A549 (cell line): ENCODE measurements around the gene ZW10. TPM values are rescaled to one million over a fixed set of nuclear protein-coding genes. Genes with fewer than 3 reads are reported as not detected.
"Not testable (repeated sequence)": the region's sequence is repeated elsewhere in the genome, so short reads cannot be mapped to it uniquely, and the experiment has no call there.

Experiments
- ATAC-seq, 2 experiments: fragments of 200-7000 bp in 1 of 2; fragments of >200 bp in 1 of 2; cut with Nextera tagmentation in 1 of 2; cut with Tn5 transposase in 1 of 2; 3 replicates each; pipeline versions ENCODE4 v1.8.0 to v1.9.1; 2018 to 2020; ENCODE audit warnings: mild to moderate bottlenecking in 1 of 2, moderate library complexity in 1 of 2
- CTCF ChIA-PET: fragments of 300-600 bp; sonication (Branson Sonifier 250); formaldehyde crosslinking; extraction: SDS; loops from one replicate; lab custom pipeline; 2021; ENCODE audit warnings: antibody characterized with exemption, inconsistent platforms; lab: Yijun Ruan, JAX
- POLR2A ChIA-PET: fragments of 350-600 bp; formaldehyde crosslinking; extraction: SDS; loops from one replicate; lab custom pipeline; 2021; ENCODE audit warnings: antibody characterized with exemption, inconsistent platforms; lab: Yijun Ruan, JAX
- DNase-seq, 2 experiments: peaks; one replicate each; pipeline versions ENCODE4 v3.0.0 to v3.0.0-alpha.2; 2011 to 2016; ENCODE audit warnings: low read depth in 1 of 2, low spot score in 1 of 2
- FAIRE-seq: peaks from 2 replicates; lab custom pipeline; 2011; peaks lifted over from hg19 to GRCh38; lab: Jason Lieb, UNC
- H3K27ac ChIP-seq, 2 experiments: fragments of >200 bp; sonication (Bioruptor Twin); formaldehyde crosslinking; 3 replicates each; pipeline ENCODE4 v1.5.1; 2016 to 2017
- H3K4me1 ChIP-seq: fragments of >200 bp; sonication (Bioruptor Twin); formaldehyde crosslinking; 3 replicates; pipeline ENCODE4 v1.6.1; 2016
- H3K4me2 ChIP-seq: fragments of >200 bp; sonication (Bioruptor Twin); formaldehyde crosslinking; 3 replicates; pipeline ENCODE4 v1.6.1; 2016
- H3K4me3 ChIP-seq: fragments of >200 bp; sonication (Bioruptor Twin); formaldehyde crosslinking; 3 replicates; pipeline ENCODE4 v1.5.1; 2016
- H3K9me3 ChIP-seq: fragments of >200 bp; sonication (Bioruptor Twin); formaldehyde crosslinking; 3 replicates; pipeline ENCODE4 v1.6.1; 2016
- BHLHE40 ChIP-seq: IDR thresholded peaks from 2 replicates; pipeline ENCODE4 v1.6.1; 2012; ENCODE audit warnings: low read depth, low read length, inconsistent platforms
- CBX8 ChIP-seq: fragments of 200-600 bp; sonication (generic); IDR thresholded peaks from 2 replicates; pipeline ENCODE4 v1.6.1; 2016
- CHD2 ChIP-seq: fragments of 150-350 bp; IDR thresholded peaks from 2 replicates; pipeline ENCODE4 v1.6.1; 2014; ENCODE audit warnings: low read length; ENCODE audit not compliant: partially characterized antibody
- CHD4 ChIP-seq: fragments of 200-600 bp; sonication (generic); IDR thresholded peaks from 2 replicates; pipeline ENCODE4 v1.6.1; 2016; ENCODE audit warnings: antibody characterized with exemption, mild to moderate bottlenecking, borderline replicate concordance
- E2F6 ChIP-seq: IDR thresholded peaks from 2 replicates; pipeline ENCODE4 v1.6.1; 2012; ENCODE audit warnings: low read depth, borderline replicate concordance
- FOSB ChIP-seq: fragments of 250-450 bp; sonication (Bioruptor Pico); IDR thresholded peaks from 2 replicates; pipeline ENCODE4 v1.5.0; 2020; ENCODE audit warnings: mild to moderate bottlenecking, moderate library complexity
- HDAC2 ChIP-seq: fragments of 200-600 bp; sonication (generic); IDR thresholded peaks from 2 replicates; pipeline ENCODE4 v1.6.1; 2016
- HOXB13 ChIP-seq: fragments of 250-450 bp; sonication (Bioruptor Pico); IDR thresholded peaks from 2 replicates; pipeline ENCODE4 v1.5.0; 2020; ENCODE audit warnings: low read depth, mild to moderate bottlenecking, moderate library complexity
- JUN ChIP-seq, 2 experiments: fragments of >200 bp; sonication (Bioruptor Twin); formaldehyde crosslinking; IDR thresholded peaks; 2 replicates in 1 of 2; 3 replicates in 1 of 2; pipeline ENCODE4 v1.6.1; 2016 to 2017
- KDM1A ChIP-seq: fragments of 200-600 bp; sonication (generic); IDR thresholded peaks from 2 replicates; pipeline ENCODE4 v1.6.1; 2016; ENCODE audit warnings: low read depth, mild to moderate bottlenecking
- KDM5A ChIP-seq: fragments of 200-600 bp; sonication (generic); IDR thresholded peaks from 2 replicates; pipeline ENCODE4 v1.6.1; 2016; ENCODE audit warnings: antibody characterized with exemption, mild to moderate bottlenecking
- NR3C1 ChIP-seq: fragments of >200 bp; sonication (Bioruptor Twin); formaldehyde crosslinking; IDR thresholded peaks from 3 replicates; pipeline ENCODE4 v1.6.1; 2017
- PBX3 ChIP-seq: IDR thresholded peaks from 2 replicates; pipeline ENCODE4 v1.6.1; 2012
- RARB ChIP-seq: fragments of 250-450 bp; sonication (Bioruptor Pico); IDR thresholded peaks from 2 replicates; pipeline ENCODE4 v1.8.0; 2021; ENCODE audit warnings: mild to moderate bottlenecking, moderate library complexity
- RCOR1 ChIP-seq: fragments of 150-350 bp; IDR thresholded peaks from 2 replicates; pipeline ENCODE4 v1.6.1; 2014; ENCODE audit warnings: antibody characterized with exemption, low read length, low read depth
- RFX5 ChIP-seq: fragments of 450-650 bp; IDR thresholded peaks from 2 replicates; pipeline ENCODE4 v1.7.1; 2014; ENCODE audit warnings: antibody characterized with exemption, mild to moderate bottlenecking, moderate library complexity
- SMC3 ChIP-seq: fragments of >200 bp; sonication (Bioruptor Twin); formaldehyde crosslinking; IDR thresholded peaks from 3 replicates; pipeline ENCODE4 v1.6.1; 2018; ENCODE audit warnings: inconsistent platforms
- SREBF2 ChIP-seq: fragments of 450-650 bp; IDR thresholded peaks from 2 replicates; pipeline ENCODE4 v1.6.1; 2014; ENCODE audit warnings: mild to moderate bottlenecking, moderate library complexity
- TFCP2L1 ChIP-seq: fragments of 250-450 bp; sonication (Bioruptor Pico); IDR thresholded peaks from 2 replicates; pipeline ENCODE4 v1.5.0; 2021; ENCODE audit warnings: mild to moderate bottlenecking
- TP53 ChIP-seq: fragments of 250-450 bp; sonication (Bioruptor Pico); IDR thresholded peaks from 2 replicates; pipeline ENCODE4 v1.5.0; 2021; ENCODE audit warnings: mild to moderate bottlenecking, moderate library complexity
- ZC3H11A ChIP-seq: fragments of 450-650 bp; IDR thresholded peaks from 2 replicates; pipeline ENCODE4 v1.6.1; 2014; ENCODE audit warnings: antibody characterized with exemption, mild to moderate bottlenecking
- ZNF302 ChIP-seq: fragments of 250-450 bp; sonication (Bioruptor Pico); IDR thresholded peaks from 2 replicates; pipeline ENCODE4 v1.9.0; 2021; ENCODE audit warnings: inconsistent platforms, mild to moderate bottlenecking, moderate library complexity
- WGBS: methylation state at CpG from one replicate; pipeline ENCODE4 v1.1.6; 2017; ENCODE audit errors: missing lambda C conversion rate; 5-methylcytosine and 5-hydroxymethylcytosine counted together
- polyA plus RNA-seq, 4 experiments: library from polyadenylated mRNA; depleted of rRNA in 3 of 4; stranded (reverse); fragments of >200 nt; fragmentation: RNase III in 1 of 4; extraction: RNeasy Plus Mini Kit Qiagen cat#74134 plus additional on column Dnase treatment in 1 of 4; gene quantifications; 2 replicates in 3 of 4; 3 replicates in 1 of 4; pipeline ENCODE4 v1.2.3, GENCODE V29; 2011 to 2017

The ZW10 gene
- polyA plus RNA-seq, 2 of the 4 experiments (the other 2 are of a cell fraction) = 12.9 to 13.9 TPM

GRCh38 chr11:113789675-113790320, 16.3 kb upstream of the ZW10 start:
- Histone ChIP-seq H3K27ac (no peak overlapping the region), H3K4me2 (no peak overlapping the region), H3K9me3 (no peaks in the 10 kb centered on the region), H3K4me1 (no peaks in the 10 kb centered on the region)
- ChIA-PET POLR2A (no interaction called here), CTCF (no interaction called here)
- no peak for ATAC-seq
- no peak for FAIRE-seq
- 82% methylated on average over 24 of the region's 35 CpGs for WGBS
- DNase-seq = no peak
- TF ChIP-seq NR3C1 (no peak), TP53 (CRISPR knock-in tag) (no peak), E2F6 (no peak)
- TF ChIP-seq, all 56 proteins: peak for 0
- no peak overlapping the region for H3K4me3 ChIP-seq

DNA sequence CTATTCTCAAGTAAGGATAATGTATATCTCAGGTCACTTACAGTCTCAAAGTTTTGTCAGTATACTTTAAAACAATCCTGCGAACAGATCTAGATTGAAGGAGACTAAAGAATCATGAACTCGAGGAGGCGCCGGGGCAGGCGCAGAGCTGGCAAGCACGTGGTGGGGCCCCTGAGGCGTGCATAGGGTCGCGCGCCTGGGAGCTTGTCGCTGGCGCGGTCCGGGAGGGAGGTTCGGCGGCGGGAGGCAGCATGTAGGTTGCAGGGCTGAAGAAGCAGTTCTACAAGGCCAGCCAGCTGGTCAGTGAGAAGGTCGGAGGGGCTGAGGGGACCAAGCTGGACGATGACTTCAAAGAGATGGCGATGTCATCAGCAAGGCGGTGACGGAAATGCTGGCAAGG, 15.5 kb upstream of the ZW10 start:
- POLR2A ChIA-PET, H3K9me3 ChIP-seq, DNase-seq, FAIRE-seq, ATAC-seq, H3K4me3 ChIP-seq, H3K4me2 ChIP-seq, H3K27ac ChIP-seq, H3K4me1 ChIP-seq: not testable (repeated sequence)
- 75% methylated on average over 18 of the region's 22 CpGs for WGBS
- CTCF ChIA-PET = interaction anchor here (1.8 kb wide), 1 partner anchor 8 kb away, joined by 5 read pairs; no protein-coding TSS in a partner anchor

DNA sequence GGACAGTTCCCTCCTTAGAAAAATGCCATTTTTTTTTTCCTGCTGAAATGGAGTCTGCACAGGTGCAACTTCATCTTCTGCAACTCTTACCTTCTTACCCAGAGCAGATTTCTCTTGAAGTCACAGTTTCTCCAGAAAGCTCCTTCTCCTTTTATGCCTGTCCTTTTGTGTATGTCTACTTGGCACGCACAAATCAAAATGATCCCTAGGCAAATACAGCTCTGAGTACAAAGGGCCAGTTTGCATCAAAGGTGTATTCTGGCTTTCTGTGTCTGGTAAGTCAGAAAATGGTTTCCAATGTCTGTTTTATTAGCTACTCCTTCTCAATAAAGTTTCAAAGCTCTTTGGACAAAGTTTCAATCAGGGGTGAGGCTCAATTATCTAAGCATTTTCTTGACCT, 8.6 kb upstream of the ZW10 start:
- FAIRE-seq (no peak), DNase-seq (no peak), ATAC-seq (no peak)
- H3K9me3 ChIP-seq = no peaks in the 10 kb centered on the region
- H3K4me1 ChIP-seq = no peaks in the 10 kb centered on the region
- no peak overlapping the region for H3K4me3 ChIP-seq
- POLR2A ChIA-PET = no interaction called here
- H3K4me2 ChIP-seq = no peak overlapping the region
- no peak overlapping the region for H3K27ac ChIP-seq
- no peak for TF ChIP-seq SMC3
- no peak for TF ChIP-seq CHD2
- TF ChIP-seq RARB = no peak
- TF ChIP-seq BHLHE40 = no peak
- no peak for TF ChIP-seq RCOR1
- no peak for TF ChIP-seq JUN (IDR thresholded peaks at IDR 0.05)
- no peak for TF ChIP-seq CBX8
- no peak for TF ChIP-seq RFX5
- no peak for TF ChIP-seq CHD4
- no peak for TF ChIP-seq FOSB (CRISPR knock-in tag)
- no peak for TF ChIP-seq HOXB13 (CRISPR knock-in tag)
- TF ChIP-seq NR3C1 = no peak
- TF ChIP-seq PBX3 = no peak
- TF ChIP-seq KDM1A = no peak
- TF ChIP-seq SREBF2 = no peak
- no peak for TF ChIP-seq ZNF302
- TF ChIP-seq ZC3H11A = no peak
- TF ChIP-seq, all 56 proteins: peak for 0
- 17% methylated on average over 1 of the region's 1 CpG for WGBS
- CTCF ChIA-PET = interaction anchor here (0.6 kb wide), 1 partner anchor 102 kb away, joined by 3 read pairs; no protein-coding TSS in a partner anchor

- Histone ChIP-seq H3K4me3 (no peak overlapping the region), H3K4me2 (no peak overlapping the region), H3K4me1 (no peaks in the 10 kb centered on the region), H3K9me3 (no peaks in the 10 kb centered on the region), H3K27ac (no peak overlapping the region)
- ChIA-PET POLR2A (no interaction called here), CTCF (interaction anchor here (0.9 kb wide), 1 partner anchor 15 kb away, joined by 3 read pairs; no protein-coding TSS in a partner anchor)
- no peak for TF ChIP-seq HDAC2
- no peak for TF ChIP-seq CHD4
- no peak for TF ChIP-seq RCOR1
- TF ChIP-seq HOXB13 (CRISPR knock-in tag) = no peak
- no peak for TF ChIP-seq TFCP2L1 (CRISPR knock-in tag)
- no peak for TF ChIP-seq SREBF2
- TF ChIP-seq CHD2 = no peak
- no peak for TF ChIP-seq KDM5A
- 42% methylated on average over 5 of the region's 5 CpGs for WGBS
- DNase-seq (no peak), FAIRE-seq (no peak), ATAC-seq (no peak; a peak in 1 of 6 replicates)
Observed at GRCh38 chr11:113781682-113782081, 8.2 kb upstream of the ZW10 start.
